Hematopoietic multipotent progenitor cell treated with erythropoietin and hydrocortisone succinate and interleukin-3 and kit ligand, for 8 days (in vitro differentiated cells): ENCODE data around the gene HEATR3.

Experiments used
- DNase-seq: peaks from one replicate; pipeline ENCODE4 v3.0.0-alpha.2; 2015

The HEATR3 gene, protein sequence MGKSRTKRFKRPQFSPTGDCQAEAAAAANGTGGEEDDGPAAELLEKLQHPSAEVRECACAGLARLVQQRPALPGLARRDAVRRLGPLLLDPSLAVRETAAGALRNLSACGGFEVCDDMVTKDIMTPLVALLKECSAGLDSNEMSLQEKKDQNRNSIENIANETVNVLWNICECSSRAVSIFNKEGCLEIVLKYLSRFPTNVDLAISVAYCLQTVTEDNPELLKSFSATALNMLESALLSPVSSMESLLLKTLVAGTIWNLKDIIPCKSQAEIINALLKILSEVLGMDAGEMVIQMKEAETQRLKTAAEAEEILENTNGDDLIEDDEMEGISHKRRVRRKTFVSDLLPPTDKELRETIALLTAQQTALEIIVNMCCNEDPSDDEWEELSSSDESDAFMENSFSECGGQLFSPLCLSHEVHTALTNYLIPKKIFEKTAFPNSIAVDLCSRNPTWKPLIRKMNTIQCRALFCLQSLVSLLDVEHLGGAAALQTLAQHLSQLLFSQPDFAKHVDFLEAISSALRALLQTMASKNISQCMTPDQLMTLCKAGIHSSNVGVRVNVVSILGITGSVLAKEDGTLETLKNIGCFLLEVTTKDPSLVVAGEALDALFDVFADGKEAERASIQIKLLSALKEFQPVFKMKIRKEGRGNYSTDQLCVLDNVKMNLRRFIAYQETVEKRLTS

DNA sequence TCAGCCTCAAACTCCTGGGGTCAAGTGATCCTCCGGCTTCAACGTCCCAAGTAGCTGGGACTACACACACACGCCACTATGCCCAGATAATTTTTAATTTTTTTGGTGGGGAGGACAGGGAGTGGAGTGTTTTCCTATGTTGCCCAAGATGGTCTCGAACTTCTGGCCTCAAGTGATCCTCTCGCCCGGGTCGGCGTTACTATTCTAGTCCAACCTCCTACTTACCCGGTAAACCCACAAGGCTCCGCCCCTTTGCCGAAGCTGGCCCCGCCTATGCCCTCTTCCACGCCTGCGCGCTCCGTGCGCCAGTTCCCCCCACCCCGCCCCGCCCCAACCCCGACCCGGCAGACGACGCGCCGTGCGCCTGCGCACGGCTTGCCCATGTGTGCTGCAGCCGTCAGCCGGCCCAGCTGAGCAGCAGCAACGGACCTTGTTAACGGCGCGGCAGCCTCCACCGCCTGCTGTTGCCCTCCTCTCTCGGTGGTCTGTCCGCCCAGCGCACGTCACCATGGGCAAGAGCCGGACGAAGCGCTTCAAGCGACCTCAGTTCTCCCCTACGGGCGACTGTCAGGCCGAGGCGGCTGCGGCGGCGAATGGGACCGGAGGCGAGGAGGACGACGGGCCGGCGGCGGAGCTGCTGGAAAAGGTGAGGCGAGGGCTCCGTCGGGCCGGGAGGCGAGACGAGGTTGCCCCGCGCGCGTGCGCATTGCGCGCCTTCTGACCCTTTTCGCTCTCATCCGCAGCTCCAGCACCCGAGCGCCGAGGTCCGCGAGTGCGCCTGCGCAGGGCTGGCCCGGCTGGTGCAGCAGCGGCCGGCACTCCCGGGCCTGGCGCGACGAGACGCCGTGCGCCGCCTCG lies at the start of gene HEATR3:
TSS of gene HEATR3 (plus strand) at position 347 of the 858 bp plus-strand sequence. CDS start at position 509, 162 bp downstream.
- peak; percentile 91 for DNase-seq

GRCh38 chr16:50017553-50017952 lies 48.2 kb upstream of the HEATR3 start:
- DNase-seq: no peak

DNA sequence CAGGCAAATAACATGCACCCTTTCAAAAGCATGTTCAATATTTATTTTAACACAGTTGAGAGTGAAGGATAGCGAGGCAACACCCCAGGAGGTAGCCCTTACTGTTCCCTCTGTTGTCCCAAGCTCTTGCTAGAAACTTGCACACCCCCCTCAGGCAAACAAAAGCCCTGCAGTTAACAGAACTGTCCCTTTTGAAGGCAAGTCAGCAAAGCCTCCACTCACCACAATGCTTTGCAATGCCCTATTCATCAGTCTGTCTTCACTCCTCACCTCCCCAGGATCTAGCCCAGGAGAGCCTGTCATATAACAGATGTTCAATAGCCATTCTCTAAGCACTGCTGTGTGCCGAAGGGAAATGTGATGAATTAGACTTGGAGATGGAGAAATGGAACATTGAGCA lies 44.2 kb upstream of the HEATR3 start:
- no peak for DNase-seq

DNA sequence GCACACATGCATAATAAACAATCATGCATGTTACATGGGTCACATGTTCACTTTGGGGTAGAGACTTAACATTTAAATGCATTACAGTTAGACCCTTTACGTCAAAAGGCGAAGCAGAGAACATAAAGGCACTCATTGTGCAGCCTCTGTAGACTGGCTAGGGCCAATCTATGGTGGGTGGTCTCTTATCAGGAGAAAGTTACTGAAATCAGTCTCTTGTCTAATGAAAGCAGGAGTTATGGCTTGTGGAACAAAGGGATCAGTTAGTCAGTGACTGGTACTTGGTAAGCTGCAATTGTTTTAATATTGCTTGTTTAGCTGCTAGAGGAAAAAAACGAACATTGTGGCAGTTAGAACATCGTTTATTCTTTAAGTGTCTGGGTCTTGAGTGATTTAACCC lies 42.1 kb upstream of the HEATR3 start:
- DNase-seq: no peak

DNA sequence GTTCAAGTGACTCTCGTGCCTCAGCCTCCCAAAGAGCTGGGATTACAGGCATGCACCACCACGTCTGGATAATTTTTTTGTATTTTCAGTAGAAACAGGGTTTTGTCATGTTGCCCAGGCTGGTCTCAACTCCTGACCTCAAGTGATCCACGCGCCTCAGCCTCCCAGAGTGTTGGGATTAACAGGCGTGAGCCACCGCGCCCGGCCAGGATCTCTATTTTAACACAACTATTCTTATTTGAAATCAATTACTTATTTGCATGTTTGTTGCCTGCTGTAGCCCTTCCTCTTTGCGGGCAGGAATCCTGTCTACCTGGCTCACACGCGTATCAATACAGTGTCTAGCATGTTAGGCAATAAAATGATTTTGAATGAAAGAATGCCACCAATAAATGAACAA lies 41.6 kb upstream of the HEATR3 start:
- DNase-seq: no peak

- peak; percentile 97 for DNase-seq
Measured at GRCh38 chr16:50024684-50025536, 40.9 kb upstream of the HEATR3 start, which contains the start of gene CNEP1R1. Gene CNEP1R1, plus strand, starts transcription at chr16:50025225. Its CDS starts 91 bp downstream, at chr16:50025316.

- DNase-seq: peak; percentile 46
Measured at GRCh38 chr16:50025537-50025931, 40.2 kb upstream of the HEATR3 start.

DNA sequence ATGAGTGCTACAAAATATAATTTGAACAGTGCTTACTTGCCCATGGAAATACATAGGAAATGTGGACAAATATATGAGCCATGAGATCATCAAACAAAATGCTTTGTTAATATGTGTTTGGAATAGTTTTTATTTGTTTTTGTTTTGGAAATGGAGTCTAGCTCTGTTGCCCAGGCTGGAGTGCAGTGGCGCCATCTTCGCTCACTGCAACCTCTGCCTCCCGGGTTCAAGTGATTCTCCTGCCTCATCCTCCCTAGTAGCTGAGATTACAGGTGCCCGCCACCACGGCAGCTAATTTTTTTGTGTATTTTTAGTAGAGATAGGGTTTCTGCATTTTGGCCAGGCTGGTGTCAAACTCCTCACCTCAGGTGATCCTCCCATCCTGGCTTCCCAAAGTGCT lies 37.9 kb upstream of the HEATR3 start:
- DNase-seq: no peak

GRCh38 chr16:50035468-50035992 lies 30.2 kb upstream of the HEATR3 start:
- DNase-seq: no peak

GRCh38 chr16:50036426-50036825 lies 29.3 kb upstream of the HEATR3 start:
- DNase-seq: no peak

- DNase-seq: peak; percentile 38
Measured at GRCh38 chr16:50037662-50038220, 28.0 kb upstream of the HEATR3 start.

GRCh38 chr16:50038286-50038685 lies 27.5 kb upstream of the HEATR3 start:
- no peak for DNase-seq

DNA sequence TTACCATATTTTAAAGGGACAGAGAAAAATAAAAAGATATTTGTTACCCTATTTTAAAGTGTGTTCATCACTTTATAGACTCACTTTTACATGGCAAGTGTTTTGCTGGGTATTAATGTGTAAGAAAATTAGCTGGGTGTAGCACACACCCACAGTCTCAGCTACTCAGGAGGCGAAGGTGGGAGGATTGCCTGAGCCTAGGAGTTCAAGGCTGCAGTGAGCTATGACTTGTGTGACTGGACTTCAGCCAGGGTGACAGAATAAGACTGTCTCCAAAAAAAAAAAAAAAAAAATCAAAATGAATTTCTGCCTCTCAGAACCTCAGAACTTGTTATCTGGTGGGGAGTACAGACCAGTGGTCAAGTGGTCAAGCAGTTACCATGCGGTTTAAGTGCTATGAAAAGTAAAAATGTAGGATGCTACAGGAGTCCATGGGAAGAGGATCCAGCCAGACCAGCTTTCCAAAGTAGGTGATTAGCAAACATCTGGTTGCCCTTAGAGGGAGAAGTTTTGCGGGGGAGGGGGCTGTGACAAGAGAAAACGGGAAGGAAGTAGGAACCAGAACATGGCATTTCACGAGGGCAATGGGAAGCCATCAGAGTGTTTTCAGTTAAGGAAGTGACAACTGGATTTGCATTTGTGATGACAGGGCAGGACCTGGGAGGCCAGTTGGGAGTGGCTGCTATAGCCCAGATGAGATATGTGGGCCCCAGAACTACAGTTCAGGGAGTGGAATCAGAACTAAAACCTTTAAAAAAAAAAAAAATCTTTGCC lies 26.8 kb upstream of the HEATR3 start:
- peak; percentile 41 for DNase-seq

DNA sequence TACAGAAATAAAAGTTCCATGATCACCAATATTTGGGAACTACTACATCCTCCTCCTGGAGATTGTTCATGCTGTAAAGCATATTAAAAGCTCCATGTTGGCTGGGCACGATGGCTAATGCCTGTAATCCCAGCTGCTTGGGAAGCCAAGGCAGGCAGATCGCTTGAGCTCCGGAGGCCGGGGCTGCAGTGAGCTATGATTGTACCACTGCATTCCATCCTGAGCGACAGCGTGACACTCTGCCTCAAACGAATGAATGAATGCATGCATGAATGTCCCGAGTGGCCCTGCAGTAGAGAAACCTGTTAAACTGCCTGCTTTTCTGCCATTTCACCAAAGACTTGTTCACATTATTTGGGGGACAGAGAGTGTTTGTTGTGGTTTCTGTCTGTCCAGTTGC lies 25.8 kb upstream of the HEATR3 start:
- DNase-seq: no peak

- no peak for DNase-seq
Measured at GRCh38 chr16:50040710-50041109, 25.1 kb upstream of the HEATR3 start.

DNA sequence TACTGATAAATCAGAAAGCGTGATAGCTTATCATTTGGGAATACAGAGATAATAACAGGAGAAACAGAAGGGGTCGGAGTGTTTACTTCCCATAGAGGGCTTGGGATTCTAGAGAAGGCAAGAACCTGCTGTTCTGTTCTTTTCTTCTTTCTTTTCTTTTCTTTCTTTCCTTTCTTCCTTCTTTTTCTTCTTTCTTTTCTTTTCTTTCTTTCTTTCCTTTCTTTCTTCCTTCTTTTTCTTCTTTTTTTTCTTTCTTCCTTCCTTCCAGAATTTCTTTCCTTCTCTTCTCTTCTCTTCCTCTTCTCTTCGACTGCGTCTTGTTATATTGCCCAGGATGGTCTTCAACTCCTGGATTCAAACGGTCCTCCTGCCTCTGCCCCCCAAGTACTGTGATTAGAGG lies 22.4 kb upstream of the HEATR3 start:
- DNase-seq: no peak

DNA sequence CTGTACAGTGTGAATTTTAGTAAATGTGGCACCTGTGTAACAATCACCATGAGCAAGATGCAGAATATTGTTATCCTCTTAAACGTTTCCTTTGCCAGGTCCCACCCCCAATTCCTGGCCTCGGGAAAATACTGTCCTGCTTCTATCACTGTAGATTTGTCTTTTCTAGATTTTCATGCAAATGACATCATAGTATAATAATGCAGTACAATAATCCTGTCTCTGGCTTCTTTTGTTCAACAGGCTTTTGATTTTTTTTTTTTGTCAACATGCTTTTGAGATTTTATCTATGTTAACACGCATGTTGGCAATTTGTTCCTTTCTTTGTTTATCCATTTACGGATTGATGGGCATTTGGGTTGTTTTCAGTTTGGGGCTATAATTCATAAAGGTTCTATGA lies 20.4 kb upstream of the HEATR3 start:
- no peak for DNase-seq

GRCh38 chr16:50046853-50047252 lies 18.9 kb upstream of the HEATR3 start:
- no peak for DNase-seq

GRCh38 chr16:50047864-50048263 lies 17.9 kb upstream of the HEATR3 start:
- no peak for DNase-seq

GRCh38 chr16:50050802-50051201 lies 15.0 kb upstream of the HEATR3 start:
- no peak for DNase-seq

DNA sequence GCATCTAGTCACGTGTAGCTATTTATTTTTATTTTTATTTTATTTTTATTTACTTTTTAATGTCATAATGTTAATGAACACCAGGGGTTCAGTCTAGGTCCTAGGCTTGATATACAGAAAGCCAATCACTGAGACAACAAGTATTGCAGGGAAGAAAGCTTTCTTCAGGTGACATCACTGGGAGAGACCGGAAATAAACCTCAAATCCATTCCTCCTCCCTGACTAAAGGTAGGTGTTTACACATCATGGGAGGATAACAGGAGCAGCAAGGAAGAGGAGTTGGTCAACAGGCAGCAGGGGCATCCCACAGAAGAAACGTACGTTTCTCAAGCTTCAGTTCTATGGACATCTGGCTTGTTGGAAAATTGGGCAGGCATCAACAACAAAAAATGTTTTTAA lies 9.5 kb upstream of the HEATR3 start:
- DNase-seq: no peak
